Endothelial cell of umbilical vein (primary cell): ENCODE results near the gene CRB1. TPM values are rescaled to one million over a fixed set of nuclear protein-coding genes. Genes with fewer than 3 reads are reported as not detected.

Experiments
- BruUV-seq: library from RNA; stranded (reverse); fragments of 400-500 nt; replicated peaks from 2 replicates; lab custom pipeline; 2021; lab: Mats Ljungman, UMichigan
- CTCF ChIA-PET: fragments of 300-600, 350-600 bp; sonication (Branson Sonifier 250); formaldehyde crosslinking; loops from one replicate; lab custom pipeline; 2021; ENCODE audit warnings: antibody characterized with exemption, inconsistent platforms; lab: Charles Lee
- POLR2A ChIA-PET: fragments of 300-600, 350-600 bp; sonication (Branson Sonifier 250); formaldehyde crosslinking; loops from one replicate; lab custom pipeline; 2021; ENCODE audit warnings: antibody characterized with exemption, inconsistent platforms; lab: Charles Lee
- DNase-seq: peaks from one replicate; pipeline ENCODE4 v3.0.0-alpha.2; 2011; ENCODE audit warnings: low read depth, low spot score
- FAIRE-seq: peaks from 2 replicates; lab custom pipeline; 2011; peaks lifted over from hg19 to GRCh38; lab: Jason Lieb, UNC
- H2AFZ ChIP-seq: 2 replicates; pipeline ENCODE4 v1.6.0; 2012; ENCODE audit warnings: low read depth, low read length, control low read depth, inconsistent platforms
- H3K27ac ChIP-seq: 2 replicates; pipeline ENCODE4 v1.5.1; 2011; ENCODE audit warnings: low read depth, mild to moderate bottlenecking, control low read depth, low read length, moderate library complexity; ENCODE audit not compliant: insufficient read depth
- H3K27me3 ChIP-seq, 2 experiments: 2 replicates each; pipeline versions ENCODE4 v1.6.0 to v1.6.1; 2011; ENCODE audit warnings: low read length in 2 of 2, mixed read lengths in 1 of 2; ENCODE audit not compliant: control insufficient read depth in 2 of 2, insufficient read depth in 2 of 2
- H3K36me3 ChIP-seq, 2 experiments: 2 replicates in 1 of 2; 3 replicates in 1 of 2; pipeline ENCODE4 v1.5.1; 2011; ENCODE audit warnings: low read length in 2 of 2, mild to moderate bottlenecking in 1 of 2, moderate library complexity in 1 of 2; ENCODE audit not compliant: control insufficient read depth in 2 of 2, insufficient read depth in 2 of 2; ENCODE audit errors: extremely low read depth in 1 of 2
- H3K4me1 ChIP-seq: 3 replicates; pipeline ENCODE4 v1.5.1; 2011; ENCODE audit warnings: mild to moderate bottlenecking, low read length; ENCODE audit not compliant: control insufficient read depth, insufficient read depth; ENCODE audit errors: extremely low read depth
- H3K4me2 ChIP-seq: 2 replicates; pipeline ENCODE4 v1.6.1; 2011; ENCODE audit warnings: low read length, control low read depth, mixed read lengths; ENCODE audit not compliant: insufficient read depth
- H3K4me3 ChIP-seq, 3 experiments: fragments of 200-600 bp in 1 of 3; sonication (generic), shearing (Covaris generic) in 1 of 3; replicated peaks in 1 of 3; 2 replicates each; pipeline ENCODE4 v1.5.1; 2011 to 2016; ENCODE audit warnings: control low read depth in 3 of 3, low read length in 3 of 3, mild to moderate bottlenecking in 2 of 3, inconsistent platforms in 1 of 3, low read depth in 1 of 3, moderate library complexity in 1 of 3; ENCODE audit not compliant: insufficient read depth in 1 of 3
- H3K79me2 ChIP-seq: 2 replicates; pipeline ENCODE4 v1.6.0; 2012; ENCODE audit warnings: low read length, inconsistent platforms; ENCODE audit not compliant: control insufficient read depth, insufficient read depth
- H3K9ac ChIP-seq: replicated peaks from 2 replicates; pipeline ENCODE3; 2011; ENCODE audit warnings: low read length, control low read depth; ENCODE audit not compliant: insufficient read depth; ENCODE audit errors: extremely low read depth
- H3K9me1 ChIP-seq: replicated peaks from 3 replicates; pipeline ENCODE4 v1.6.0; 2011; ENCODE audit warnings: mild to moderate bottlenecking, low read length; ENCODE audit not compliant: control insufficient read depth, insufficient read depth; ENCODE audit errors: extremely low read depth
- H3K9me3 ChIP-seq: replicated peaks from 2 replicates; pipeline ENCODE4 v1.5.1; 2012; ENCODE audit warnings: low read length, inconsistent platforms; ENCODE audit not compliant: control insufficient read depth, insufficient read depth
- H4K20me1 ChIP-seq: replicated peaks from 2 replicates; pipeline ENCODE3; 2011; ENCODE audit warnings: mild to moderate bottlenecking, low read length; ENCODE audit not compliant: control insufficient read depth, insufficient read depth; ENCODE audit errors: extremely low read depth
- CTCF ChIP-seq, 2 donors: IDR thresholded peaks; 1 replicate in 1 of 2; 2 replicates in 1 of 2; pipeline ENCODE4 v1.5.1; 2011; ENCODE audit warnings: low read length in 2 of 2, mild to moderate bottlenecking in 2 of 2, moderate library complexity in 2 of 2, control low read depth in 1 of 2, inconsistent platforms in 1 of 2, low read depth in 1 of 2; ENCODE audit not compliant: insufficient read depth in 1 of 2; ENCODE audit errors: extremely low read depth in 1 of 2
- EZH2 ChIP-seq: IDR thresholded peaks from 2 replicates; pipeline ENCODE4 v1.6.1; 2012; ENCODE audit warnings: borderline replicate concordance, low read depth, mild to moderate bottlenecking, moderate library complexity, low read length, inconsistent platforms; ENCODE audit not compliant: severe bottlenecking
- FOS ChIP-seq: IDR thresholded peaks from 2 replicates; pipeline ENCODE4 v1.6.1; 2011; ENCODE audit warnings: mild to moderate bottlenecking, low read length, moderate library complexity, borderline replicate concordance; ENCODE audit not compliant: insufficient read depth
- GATA2 ChIP-seq: IDR thresholded peaks from 2 replicates; pipeline ENCODE4 v1.7.0; 2011; ENCODE audit warnings: low read depth, mild to moderate bottlenecking, moderate library complexity, mixed read lengths, low read length; ENCODE audit not compliant: insufficient read length, insufficient read depth
- JUN ChIP-seq: IDR thresholded peaks from 2 replicates; pipeline ENCODE4 v1.6.1; 2011; ENCODE audit warnings: borderline replicate concordance, low read depth; ENCODE audit not compliant: insufficient read length, insufficient read depth
- MAX ChIP-seq: IDR thresholded peaks from 2 replicates; pipeline ENCODE4 v1.6.1; 2011; ENCODE audit not compliant: insufficient read depth, insufficient read length
- MYC ChIP-seq: IDR thresholded peaks from one replicate; pipeline ENCODE4 v1.6.1; 2011; ENCODE audit warnings: mild to moderate bottlenecking, low read depth, low read length
- POLR2A ChIP-seq: IDR thresholded peaks from 2 replicates; pipeline ENCODE4 v1.6.1; 2012; ENCODE audit warnings: low read depth, mild to moderate bottlenecking, control low read depth, low read length
- POLR2AphosphoS5 ChIP-seq: IDR thresholded peaks from 2 replicates; pipeline ENCODE4 v1.6.1; 2012; ENCODE audit warnings: low read depth, mild to moderate bottlenecking, control low read depth, low read length, moderate library complexity; ENCODE audit not compliant: insufficient read depth
- dilution Hi-C: fragments of 300-500 bp; cut with MboI; formaldehyde crosslinking; loops from one replicate; pipeline ENCODE4 v1.15.0; 2019; ENCODE audit warnings: low sequenced_read_pairs; ENCODE audit not compliant: extremely low pct_ligation_motif_present
- intact Hi-C: fragments of 100-400 bp; cut with micrococcal nuclease; formaldehyde crosslinking; loops from one replicate; pipeline ENCODE4 v1.10.0; 2022
- polyA plus RNA-seq, 4 experiments: library from polyadenylated mRNA; depleted of rRNA in 3 of 4; stranded (reverse) in 3 of 4; unstranded in 1 of 4; fragments of >200 nt; gene quantifications; 2 replicates each; pipeline versions ENCODE4 v1.2.1 to v1.2.3, GENCODE V29; 2011 to 2012; ENCODE audit warnings: missing spikeins in 1 of 4
- total RNA-seq: library from RNA; stranded (reverse); gene quantifications from 2 replicates; pipeline ENCODE4 v1.2.3, GENCODE V29; 2021

Gene CRB1
- total and polyA plus RNA-seq, 2 donors (not counting 3 experiments of a cell fraction or from before 2014, with no cell fraction given) = not detected

- Histone ChIP-seq H2AFZ (no peak overlapping the region), H3K9me3 (no peaks in the 10 kb centered on the region), H3K27me3 (no peaks in the 10 kb centered on the region), H4K20me1 (no peaks in the 10 kb centered on the region), H3K4me1 (no peaks in the 10 kb centered on the region), H3K36me3 (no peaks in the 10 kb centered on the region), H3K9ac (no peak overlapping the region), H3K4me3 (no peak overlapping the region), H3K9me1 (no peaks in the 10 kb centered on the region), H3K79me2 (no peaks in the 10 kb centered on the region), H3K4me2 (no peak overlapping the region), H3K27ac (no peak overlapping the region)
- no peak for DNase-seq
- FAIRE-seq = no peak
- TF ChIP-seq POLR2AphosphoS5 (no peak), MYC (no peak), JUN (no peak), CTCF (IDR thresholded peaks at IDR 0.05; ENCODE audit: extremely low read depth in 1 of 2, insufficient read depth in 1 of 2, low read depth in 1 of 2, low read length in 2 of 2) (no peak)
- BruUV-seq = no TSS peak
- intact Hi-C loops = no loop called here
- CTCF ChIA-PET = interaction anchor here (0.5 to 3.4 kb wide), 5 partner anchors 7 to 127 kb away, joined by 3 to 34 read pairs (median 4); no protein-coding TSS in a partner anchor
- dilution Hi-C loops = no loop called here
- POLR2A ChIA-PET = no interaction called here
Measured at GRCh38 chr1:197392541-197392940, 124.5 kb downstream of the CRB1 start.

GRCh38 chr1:197393105-197393504 is 125.1 kb downstream of the CRB1 start:
- Histone ChIP-seq H3K9ac (no peak overlapping the region), H3K4me1 (no peaks in the 10 kb centered on the region), H3K4me2 (no peak overlapping the region), H3K9me1 (no peaks in the 10 kb centered on the region), H2AFZ (no peak overlapping the region), H3K27ac (no peak overlapping the region), H3K4me3 (no peak overlapping the region), H3K36me3 (no peaks in the 10 kb centered on the region), H4K20me1 (no peaks in the 10 kb centered on the region), H3K9me3 (no peaks in the 10 kb centered on the region), H3K27me3 (no peaks in the 10 kb centered on the region), H3K79me2 (no peaks in the 10 kb centered on the region)
- FAIRE-seq (no peak), DNase-seq (no peak)
- ChIA-PET CTCF (interaction anchor here (0.5 to 1.4 kb wide), 3 partner anchors 11 to 127 kb away, joined by 3 to 4 read pairs (median 3); no protein-coding TSS in a partner anchor), POLR2A (no interaction called here)
- dilution Hi-C loops (no loop called here), intact Hi-C loops (no loop called here)
- no peak for TF ChIP-seq MYC
- TF ChIP-seq MAX = no peak
- no peak for TF ChIP-seq POLR2A
- no peak for TF ChIP-seq GATA2
- no peak for TF ChIP-seq EZH2
- TF ChIP-seq CTCF (IDR thresholded peaks at IDR 0.05; ENCODE audit: extremely low read depth in 1 of 2, insufficient read depth in 1 of 2, low read depth in 1 of 2, low read length in 2 of 2) = no peak
- TF ChIP-seq FOS = no peak
- BruUV-seq = no TSS peak
